ENCODE results near the gene RGPD8. TPM values are rescaled to one million over a fixed set of nuclear protein-coding genes. Genes with fewer than 3 reads are reported as not detected.

Gene RGPD8
- total RNA-seq, 1 experiment from 2014 or later = 8.3 TPM

GRCh38 chr2:112476434-112476833 lies 43.0 kb upstream of the RGPD8 start:
- H3K27me3 Mint-ChIP-seq (ENCODE audit: low read depth) = peaks cover 8% of the 10 kb centered on the region
- H3K4me3 Mint-ChIP-seq = no peak overlapping the region
- no peak for ATAC-seq
- ChIA-PET POLR2A (no interaction called here), CTCF (no interaction called here)
- no peaks in the 10 kb centered on the region for H3K9me3 Mint-ChIP-seq
- no peak for TF ChIP-seq ESRRA (CRISPR knock-in tag; IDR thresholded peaks at IDR 0.05; ENCODE audit: borderline replicate concordance)
- TF ChIP-seq GTF2I (CRISPR knock-in tag; conservative IDR thresholded peaks at IDR 0.05) = no peak
- TF ChIP-seq AR (CRISPR knock-in tag; IDR thresholded peaks at IDR 0.05) = no peak
- TF ChIP-seq, protein P1, sequence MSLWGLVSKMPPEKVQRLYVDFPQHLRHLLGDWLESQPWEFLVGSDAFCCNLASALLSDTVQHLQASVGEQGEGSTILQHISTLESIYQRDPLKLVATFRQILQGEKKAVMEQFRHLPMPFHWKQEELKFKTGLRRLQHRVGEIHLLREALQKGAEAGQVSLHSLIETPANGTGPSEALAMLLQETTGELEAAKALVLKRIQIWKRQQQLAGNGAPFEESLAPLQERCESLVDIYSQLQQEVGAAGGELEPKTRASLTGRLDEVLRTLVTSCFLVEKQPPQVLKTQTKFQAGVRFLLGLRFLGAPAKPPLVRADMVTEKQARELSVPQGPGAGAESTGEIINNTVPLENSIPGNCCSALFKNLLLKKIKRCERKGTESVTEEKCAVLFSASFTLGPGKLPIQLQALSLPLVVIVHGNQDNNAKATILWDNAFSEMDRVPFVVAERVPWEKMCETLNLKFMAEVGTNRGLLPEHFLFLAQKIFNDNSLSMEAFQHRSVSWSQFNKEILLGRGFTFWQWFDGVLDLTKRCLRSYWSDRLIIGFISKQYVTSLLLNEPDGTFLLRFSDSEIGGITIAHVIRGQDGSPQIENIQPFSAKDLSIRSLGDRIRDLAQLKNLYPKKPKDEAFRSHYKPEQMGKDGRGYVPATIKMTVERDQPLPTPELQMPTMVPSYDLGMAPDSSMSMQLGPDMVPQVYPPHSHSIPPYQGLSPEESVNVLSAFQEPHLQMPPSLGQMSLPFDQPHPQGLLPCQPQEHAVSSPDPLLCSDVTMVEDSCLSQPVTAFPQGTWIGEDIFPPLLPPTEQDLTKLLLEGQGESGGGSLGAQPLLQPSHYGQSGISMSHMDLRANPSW (CRISPR knock-in tag; conservative IDR thresholded peaks at IDR 0.05; ENCODE audit: low read depth) = no peak
- no peak for TF ChIP-seq SMAD3 (CRISPR knock-in tag; IDR thresholded peaks at IDR 0.05; ENCODE audit: borderline replicate concordance)
- TF ChIP-seq ATF1 (CRISPR knock-in tag; IDR thresholded peaks at IDR 0.05) = no peak
- TF ChIP-seq, protein P2, sequence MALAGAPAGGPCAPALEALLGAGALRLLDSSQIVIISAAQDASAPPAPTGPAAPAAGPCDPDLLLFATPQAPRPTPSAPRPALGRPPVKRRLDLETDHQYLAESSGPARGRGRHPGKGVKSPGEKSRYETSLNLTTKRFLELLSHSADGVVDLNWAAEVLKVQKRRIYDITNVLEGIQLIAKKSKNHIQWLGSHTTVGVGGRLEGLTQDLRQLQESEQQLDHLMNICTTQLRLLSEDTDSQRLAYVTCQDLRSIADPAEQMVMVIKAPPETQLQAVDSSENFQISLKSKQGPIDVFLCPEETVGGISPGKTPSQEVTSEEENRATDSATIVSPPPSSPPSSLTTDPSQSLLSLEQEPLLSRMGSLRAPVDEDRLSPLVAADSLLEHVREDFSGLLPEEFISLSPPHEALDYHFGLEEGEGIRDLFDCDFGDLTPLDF (CRISPR knock-in tag; IDR thresholded peaks at IDR 0.05) = no peak
- TF ChIP-seq CTCF (IDR thresholded peaks at IDR 0.05) = no peak
- no peak for TF ChIP-seq USF1 (CRISPR knock-in tag; IDR thresholded peaks at IDR 0.05)
- TF ChIP-seq KAT7 (CRISPR knock-in tag; IDR thresholded peaks at IDR 0.05; ENCODE audit: borderline replicate concordance) = no peak
- no peak for TF ChIP-seq AFF4 (CRISPR knock-in tag; IDR thresholded peaks at IDR 0.05; ENCODE audit: borderline replicate concordance)
- TF ChIP-seq FOXJ3 (CRISPR knock-in tag; IDR thresholded peaks at IDR 0.05; ENCODE audit: borderline replicate concordance) = no peak
- TF ChIP-seq, protein P3, sequence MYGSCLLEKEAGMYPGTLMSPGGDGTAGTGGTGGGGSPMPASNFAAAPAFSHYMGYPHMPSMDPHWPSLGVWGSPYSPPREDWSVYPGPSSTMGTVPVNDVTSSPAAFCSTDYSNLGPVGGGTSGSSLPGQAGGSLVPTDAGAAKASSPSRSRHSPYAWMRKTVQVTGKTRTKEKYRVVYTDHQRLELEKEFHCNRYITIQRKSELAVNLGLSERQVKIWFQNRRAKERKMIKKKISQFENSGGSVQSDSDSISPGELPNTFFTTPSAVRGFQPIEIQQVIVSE (CRISPR knock-in tag; IDR thresholded peaks at IDR 0.05; ENCODE audit: borderline replicate concordance) = no peak
- TF ChIP-seq, protein P4, sequence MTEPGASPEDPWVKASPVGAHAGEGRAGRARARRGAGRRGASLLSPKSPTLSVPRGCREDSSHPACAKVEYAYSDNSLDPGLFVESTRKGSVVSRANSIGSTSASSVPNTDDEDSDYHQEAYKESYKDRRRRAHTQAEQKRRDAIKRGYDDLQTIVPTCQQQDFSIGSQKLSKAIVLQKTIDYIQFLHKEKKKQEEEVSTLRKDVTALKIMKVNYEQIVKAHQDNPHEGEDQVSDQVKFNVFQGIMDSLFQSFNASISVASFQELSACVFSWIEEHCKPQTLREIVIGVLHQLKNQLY (CRISPR knock-in tag; IDR thresholded peaks at IDR 0.05) = no peak
- no peak for TF ChIP-seq GRHL2 (CRISPR knock-in tag; IDR thresholded peaks at IDR 0.05; ENCODE audit: insufficient replicate concordance, severe bottlenecking)
- no peak for TF ChIP-seq CREB1 (CRISPR knock-in tag; IDR thresholded peaks at IDR 0.05)
- TF ChIP-seq FOXK1 (CRISPR knock-in tag; IDR thresholded peaks at IDR 0.05) = no peak
- TF ChIP-seq, protein P5, sequence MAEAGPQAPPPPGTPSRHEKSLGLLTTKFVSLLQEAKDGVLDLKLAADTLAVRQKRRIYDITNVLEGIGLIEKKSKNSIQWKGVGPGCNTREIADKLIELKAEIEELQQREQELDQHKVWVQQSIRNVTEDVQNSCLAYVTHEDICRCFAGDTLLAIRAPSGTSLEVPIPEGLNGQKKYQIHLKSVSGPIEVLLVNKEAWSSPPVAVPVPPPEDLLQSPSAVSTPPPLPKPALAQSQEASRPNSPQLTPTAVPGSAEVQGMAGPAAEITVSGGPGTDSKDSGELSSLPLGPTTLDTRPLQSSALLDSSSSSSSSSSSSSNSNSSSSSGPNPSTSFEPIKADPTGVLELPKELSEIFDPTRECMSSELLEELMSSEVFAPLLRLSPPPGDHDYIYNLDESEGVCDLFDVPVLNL (CRISPR knock-in tag; IDR thresholded peaks at IDR 0.05; ENCODE audit: borderline replicate concordance, low read depth) = no peak
- TF ChIP-seq ZNF671 (CRISPR knock-in tag; IDR thresholded peaks at IDR 0.05) = no peak
- no peak for TF ChIP-seq RELA (CRISPR knock-in tag; IDR thresholded peaks at IDR 0.05; ENCODE audit: borderline replicate concordance)
- no peak overlapping the region for H3K27ac Mint-ChIP-seq
- no peak for DNase-seq (ENCODE audit: low spot score)
- H3K36me3 Mint-ChIP-seq = no peaks in the 10 kb centered on the region
- H3K4me1 Mint-ChIP-seq = peaks cover 4% of the 10 kb centered on the region; the same call in 1 of the 2 replicates

All from WTC11 (cell line).